Fibroblast of lung (primary cell): ENCODE data around the gene CPB1. TPM values are rescaled to one million over a fixed set of nuclear protein-coding genes. Genes with fewer than 3 reads are reported as not detected.

ENCODE experiments used
- DNase-seq, 2 donors: peaks; one replicate each; pipeline versions ENCODE4 v3.0.0 to v3.0.0-alpha.2; 2010; ENCODE audit warnings: low read depth in 2 of 2
- H2AFZ ChIP-seq: 2 replicates; pipeline ENCODE4 v1.5.1; 2012; ENCODE audit warnings: low read length, control low read depth, inconsistent platforms
- H3K27ac ChIP-seq: 2 replicates; pipeline ENCODE4 v1.5.1; 2011; ENCODE audit warnings: low read length, control low read depth; ENCODE audit not compliant: insufficient read depth
- H3K27me3 ChIP-seq: 2 replicates; pipeline ENCODE4 v1.5.1; 2011; ENCODE audit warnings: mild to moderate bottlenecking, low read length; ENCODE audit not compliant: control insufficient read depth, insufficient read depth
- H3K36me3 ChIP-seq: 2 replicates; pipeline ENCODE4 v1.5.1; 2011; ENCODE audit warnings: low read length; ENCODE audit not compliant: control insufficient read depth, insufficient read depth
- H3K4me1 ChIP-seq: 2 replicates; pipeline ENCODE4 v1.5.1; 2011; ENCODE audit warnings: low read length; ENCODE audit not compliant: control insufficient read depth, insufficient read depth; ENCODE audit errors: extremely low read depth
- H3K4me2 ChIP-seq: 2 replicates; pipeline ENCODE4 v1.5.1; 2011; ENCODE audit warnings: low read length, control low read depth; ENCODE audit not compliant: insufficient read depth; ENCODE audit errors: extremely low read depth
- H3K4me3 ChIP-seq, 4 experiments: fragments of 200-600 bp in 1 of 4; sonication (generic) in 1 of 4; replicated peaks in 1 of 4; 2 replicates each; pipeline ENCODE4 v1.5.1; 2011 to 2016; ENCODE audit warnings: low read length in 4 of 4, low read depth in 3 of 4, mild to moderate bottlenecking in 3 of 4, control low read depth in 2 of 4, inconsistent platforms in 1 of 4, mixed read lengths in 1 of 4; ENCODE audit not compliant: insufficient read depth in 1 of 4; ENCODE audit errors: control extremely low read depth in 1 of 4
- H3K79me2 ChIP-seq: 2 replicates; pipeline ENCODE4 v1.5.1; 2012; ENCODE audit warnings: mild to moderate bottlenecking, low read length, inconsistent platforms; ENCODE audit not compliant: control insufficient read depth, insufficient read depth
- H3K9ac ChIP-seq: 2 replicates; pipeline ENCODE4 v1.5.1; 2011; ENCODE audit warnings: mild to moderate bottlenecking, low read length, control low read depth; ENCODE audit not compliant: insufficient read depth
- H3K9me3 ChIP-seq: 2 replicates; pipeline ENCODE4 v1.5.1; 2012; ENCODE audit warnings: low read depth, low read length; ENCODE audit not compliant: control insufficient read depth, insufficient read depth
- H4K20me1 ChIP-seq: 2 replicates; pipeline ENCODE4 v1.5.1; 2011; ENCODE audit warnings: low read length; ENCODE audit not compliant: control insufficient read depth, insufficient read depth; ENCODE audit errors: extremely low read depth
- EZH2 ChIP-seq: IDR thresholded peaks from 2 replicates; pipeline ENCODE4 v1.5.1; 2012; ENCODE audit warnings: low read length, control low read depth, mild to moderate bottlenecking; ENCODE audit errors: missing control alignments
- polyA plus RNA-seq, 2 donors: library from polyadenylated mRNA; depleted of rRNA in 1 of 2; stranded (reverse) in 1 of 2; unstranded in 1 of 2; fragments of >200 nt; gene quantifications; 2 replicates each; pipeline ENCODE4 v1.2.1, GENCODE V29; 2011 to 2012; ENCODE audit warnings: missing spikeins in 1 of 2
- total RNA-seq: library from RNA; depleted of rRNA; stranded (reverse); fragments of >200 nt; gene quantifications from 2 replicates; pipeline ENCODE4 v1.2.1, GENCODE V29; 2014
- TF ChIP-seq, protein P1 (sequence below), 2 donors: IDR thresholded peaks in 1 of 2; conservative IDR thresholded peaks in 1 of 2; 1 replicate in 1 of 2; 2 replicates in 1 of 2; pipeline ENCODE4 v1.5.1; 2011 to 2012; ENCODE audit warnings: low read length in 2 of 2, control low read depth in 1 of 2, inconsistent platforms in 1 of 2, low read depth in 1 of 2, mild to moderate bottlenecking in 1 of 2

Gene CPB1
- total and polyA plus RNA-seq, 2 donors (not counting 1 experiment from before 2014, with no cell fraction given) = 0.07 TPM; not detected in 1

GRCh38 chr3:148809835-148810234 is 17.8 kb upstream of the CPB1 start:
- TF ChIP-seq, protein P1, sequence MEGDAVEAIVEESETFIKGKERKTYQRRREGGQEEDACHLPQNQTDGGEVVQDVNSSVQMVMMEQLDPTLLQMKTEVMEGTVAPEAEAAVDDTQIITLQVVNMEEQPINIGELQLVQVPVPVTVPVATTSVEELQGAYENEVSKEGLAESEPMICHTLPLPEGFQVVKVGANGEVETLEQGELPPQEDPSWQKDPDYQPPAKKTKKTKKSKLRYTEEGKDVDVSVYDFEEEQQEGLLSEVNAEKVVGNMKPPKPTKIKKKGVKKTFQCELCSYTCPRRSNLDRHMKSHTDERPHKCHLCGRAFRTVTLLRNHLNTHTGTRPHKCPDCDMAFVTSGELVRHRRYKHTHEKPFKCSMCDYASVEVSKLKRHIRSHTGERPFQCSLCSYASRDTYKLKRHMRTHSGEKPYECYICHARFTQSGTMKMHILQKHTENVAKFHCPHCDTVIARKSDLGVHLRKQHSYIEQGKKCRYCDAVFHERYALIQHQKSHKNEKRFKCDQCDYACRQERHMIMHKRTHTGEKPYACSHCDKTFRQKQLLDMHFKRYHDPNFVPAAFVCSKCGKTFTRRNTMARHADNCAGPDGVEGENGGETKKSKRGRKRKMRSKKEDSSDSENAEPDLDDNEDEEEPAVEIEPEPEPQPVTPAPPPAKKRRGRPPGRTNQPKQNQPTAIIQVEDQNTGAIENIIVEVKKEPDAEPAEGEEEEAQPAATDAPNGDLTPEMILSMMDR (conservative IDR thresholded peaks at IDR 0.05 in 1 of 2, IDR thresholded peaks at IDR 0.05 in 1 of 2; ENCODE audit: low read depth in 1 of 2, low read length in 2 of 2) = no peak
- TF ChIP-seq EZH2 = no peak
- Histone ChIP-seq H3K36me3 (no peaks in the 10 kb centered on the region), H3K4me1 (no peaks in the 10 kb centered on the region), H3K27ac (no peak overlapping the region), H3K9ac (no peak overlapping the region), H2AFZ (no peak overlapping the region), H3K9me3 (no peaks in the 10 kb centered on the region), H3K4me3 (no peak overlapping the region), H3K79me2 (no peaks in the 10 kb centered on the region), H3K4me2 (no peak overlapping the region), H4K20me1 (no peaks in the 10 kb centered on the region), H3K27me3 (peaks cover 5% of the 10 kb centered on the region)
- DNase-seq = no peak

DNA sequence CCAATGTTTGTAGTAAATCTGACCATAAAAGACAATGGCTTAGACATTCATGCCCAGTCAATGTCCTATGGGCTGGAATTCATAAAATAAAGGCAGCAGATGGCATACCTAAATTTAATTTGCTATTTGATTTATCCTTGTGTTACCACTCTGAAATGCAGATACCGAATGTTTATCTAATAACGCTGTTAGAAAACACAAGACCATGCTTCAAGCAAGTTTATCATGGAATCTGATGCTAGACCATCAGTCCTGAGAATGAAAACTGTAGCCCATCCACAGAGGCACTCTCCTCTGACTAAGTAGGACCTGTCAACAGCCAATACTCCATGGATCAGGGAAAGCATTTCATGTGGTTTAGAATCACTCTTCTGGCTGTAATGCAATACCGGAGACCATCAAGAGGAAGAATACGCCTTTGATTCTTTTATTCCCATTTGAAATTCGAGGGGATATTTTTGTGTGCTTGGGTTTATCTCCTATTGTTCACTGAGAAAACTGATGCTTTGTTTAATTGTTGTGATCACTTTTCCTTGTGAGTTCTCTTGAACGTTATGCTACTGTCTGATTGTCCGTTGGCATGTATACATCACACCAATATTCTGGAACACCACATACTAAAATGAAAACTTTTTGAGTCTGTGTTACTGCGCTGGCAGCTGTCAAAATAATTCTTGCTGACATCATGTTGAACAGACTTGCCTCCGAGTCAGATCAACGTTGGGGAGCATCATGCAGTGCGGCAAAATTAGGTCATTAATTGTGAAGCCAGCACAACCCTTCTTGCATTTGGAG is 12.1 kb upstream of the CPB1 start:
- H4K20me1 ChIP-seq = no peaks in the 10 kb centered on the region
- DNase-seq = no peak
- no peaks in the 10 kb centered on the region for H3K4me1 ChIP-seq
- no peak overlapping the region for H3K4me2 ChIP-seq
- H3K79me2 ChIP-seq = no peaks in the 10 kb centered on the region
- TF ChIP-seq, protein P1 (conservative IDR thresholded peaks at IDR 0.05 in 1 of 2, IDR thresholded peaks at IDR 0.05 in 1 of 2; ENCODE audit: low read depth in 1 of 2, low read length in 2 of 2) = no peak
- no peak for TF ChIP-seq EZH2
- H3K27ac ChIP-seq = no peak overlapping the region
- no peaks in the 10 kb centered on the region for H3K27me3 ChIP-seq
- H3K4me3 ChIP-seq = no peak overlapping the region
- no peaks in the 10 kb centered on the region for H3K36me3 ChIP-seq
- no peak overlapping the region for H2AFZ ChIP-seq
- H3K9ac ChIP-seq = no peak overlapping the region
- no peaks in the 10 kb centered on the region for H3K9me3 ChIP-seq

DNA sequence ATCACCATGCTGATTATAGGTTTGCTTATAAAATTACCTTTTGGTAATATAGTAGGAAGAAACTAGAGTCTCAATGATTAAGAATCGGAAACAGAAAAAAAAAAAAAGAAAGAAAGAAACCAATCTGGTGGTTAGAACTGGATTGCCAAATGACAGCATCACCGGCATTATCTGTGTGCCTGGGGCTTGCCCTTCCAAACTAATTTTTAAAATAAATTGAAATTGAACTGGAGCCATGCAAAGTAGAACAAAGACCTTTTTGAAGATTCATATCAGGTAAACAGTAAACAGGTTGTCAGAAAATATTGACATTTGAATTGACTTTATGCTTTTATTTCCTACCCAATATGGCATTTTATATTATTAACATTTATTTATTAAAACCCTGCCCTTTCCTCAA is 11.2 kb upstream of the CPB1 start:
- no peak for DNase-seq
- H3K4me3 ChIP-seq = no peak overlapping the region
- TF ChIP-seq, protein P1 (conservative IDR thresholded peaks at IDR 0.05 in 1 of 2, IDR thresholded peaks at IDR 0.05 in 1 of 2; ENCODE audit: low read depth in 1 of 2, low read length in 2 of 2) = no peak
- TF ChIP-seq EZH2 = no peak
- no peak overlapping the region for H3K4me2 ChIP-seq
- no peaks in the 10 kb centered on the region for H3K9me3 ChIP-seq
- no peak overlapping the region for H3K27ac ChIP-seq
- no peaks in the 10 kb centered on the region for H3K4me1 ChIP-seq
- H3K36me3 ChIP-seq = no peaks in the 10 kb centered on the region
- no peaks in the 10 kb centered on the region for H3K79me2 ChIP-seq
- no peaks in the 10 kb centered on the region for H3K27me3 ChIP-seq
- no peak overlapping the region for H3K9ac ChIP-seq
- no peaks in the 10 kb centered on the region for H4K20me1 ChIP-seq
- no peak overlapping the region for H2AFZ ChIP-seq
